Hematopoietic multipotent progenitor cell treated with erythropoietin and hydrocortisone succinate and interleukin-3 and kit ligand, for 8 days (in vitro differentiated cells): ENCODE measurements around the gene INTS2.
"Not testable (repeated sequence)": the region's sequence is repeated elsewhere in the genome, so short reads cannot be mapped to it uniquely, and the experiment has no call there.

Source experiments
- DNase-seq: peaks from one replicate; pipeline ENCODE4 v3.0.0-alpha.2; 2015

Gene INTS2

GRCh38 chr17:61895391-61895790, 32.4 kb downstream of the INTS2 start:
- no peak for DNase-seq

DNA sequence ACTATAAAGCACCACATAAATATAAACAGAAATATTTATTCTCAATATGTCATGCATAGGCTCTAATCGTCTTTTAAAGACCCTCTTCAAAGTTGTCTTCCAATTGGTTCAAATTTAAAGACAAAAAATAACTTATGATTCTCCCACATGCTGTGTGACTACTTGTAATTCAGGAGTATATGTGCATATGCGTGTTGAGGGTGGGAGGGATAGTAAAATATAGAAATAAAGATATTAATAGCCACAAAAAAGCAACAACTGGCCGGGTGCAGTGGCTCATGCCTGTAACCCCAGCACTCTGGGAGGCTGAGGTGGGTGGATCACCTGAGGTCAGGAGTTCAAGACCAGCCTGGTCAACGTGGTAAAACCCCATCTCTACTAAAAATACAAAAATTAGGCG, 33.5 kb downstream of the INTS2 start:
- not testable (repeated sequence) for DNase-seq

DNA sequence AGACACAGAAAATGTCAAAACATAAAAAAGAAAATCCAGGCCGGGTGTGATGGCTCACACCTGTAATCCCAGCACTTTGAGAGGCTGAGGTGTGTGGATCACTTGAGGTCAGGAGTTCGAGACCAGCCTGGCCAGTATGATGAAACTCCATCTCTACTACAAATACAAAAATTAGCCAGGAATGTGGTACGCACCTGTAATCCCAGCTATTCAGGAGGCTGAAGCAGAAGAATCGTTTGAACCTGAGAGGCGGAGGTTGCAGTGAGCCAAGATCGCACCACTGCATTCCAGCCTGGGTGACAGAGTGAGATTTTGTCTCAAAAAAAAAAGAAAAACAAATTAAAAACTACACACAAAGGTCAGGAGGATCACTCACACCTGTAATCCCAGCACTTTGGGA, 40.0 kb downstream of the INTS2 start:
- DNase-seq: not testable (repeated sequence)

GRCh38 chr17:61885865-61886264, 41.9 kb downstream of the INTS2 start:
- not testable (repeated sequence) for DNase-seq

DNA sequence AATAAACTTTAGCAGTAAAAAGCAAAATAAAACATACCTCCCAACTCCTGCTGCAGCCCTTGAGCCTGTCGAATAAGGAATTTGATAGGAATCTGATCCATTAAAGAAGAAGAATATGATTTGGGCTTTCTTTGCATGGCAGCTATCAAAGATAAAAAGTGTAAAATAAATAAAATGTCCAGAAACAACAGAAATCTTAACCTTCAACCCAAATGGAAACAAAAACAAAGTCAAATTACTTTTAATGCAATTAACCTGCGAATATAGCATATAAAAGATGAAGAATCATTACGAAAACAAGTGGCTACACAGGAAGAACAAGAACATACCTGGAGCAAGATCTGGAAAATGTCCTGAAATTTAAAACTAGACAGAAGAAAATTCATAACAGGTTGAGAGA, 42.9 kb downstream of the INTS2 start:
- DNase-seq: no peak

DNA sequence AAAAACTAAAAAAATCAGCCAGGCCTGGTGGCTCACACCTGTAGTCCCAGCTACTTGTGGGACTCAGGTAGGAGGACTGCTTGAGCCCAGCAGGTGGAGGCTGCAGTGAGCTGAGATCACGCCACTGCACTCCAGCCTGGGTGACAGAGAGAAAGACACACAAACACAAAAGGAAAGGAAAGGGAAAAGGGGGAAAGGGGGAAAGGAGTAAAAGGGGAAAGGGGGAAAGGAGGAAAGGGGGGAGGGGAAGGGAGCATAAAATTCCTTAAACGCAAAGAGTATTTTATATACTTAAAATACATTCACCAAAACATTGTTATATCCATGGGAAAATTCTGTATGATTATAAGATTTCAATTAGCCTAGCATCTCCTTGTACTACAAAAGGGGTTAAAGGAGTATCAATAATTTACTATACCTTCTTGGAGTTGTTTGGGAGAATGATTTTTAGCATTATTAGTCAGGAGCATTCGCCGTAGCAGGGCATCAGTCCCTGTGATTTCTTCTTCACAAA, 47.1 kb downstream of the INTS2 start:
- no peak for DNase-seq

- no peak for DNase-seq
Measured at GRCh38 chr17:61878984-61879612, 48.7 kb downstream of the INTS2 start.

- DNase-seq: no peak
Measured at GRCh38 chr17:61878520-61878919, 49.3 kb downstream of the INTS2 start.

DNA sequence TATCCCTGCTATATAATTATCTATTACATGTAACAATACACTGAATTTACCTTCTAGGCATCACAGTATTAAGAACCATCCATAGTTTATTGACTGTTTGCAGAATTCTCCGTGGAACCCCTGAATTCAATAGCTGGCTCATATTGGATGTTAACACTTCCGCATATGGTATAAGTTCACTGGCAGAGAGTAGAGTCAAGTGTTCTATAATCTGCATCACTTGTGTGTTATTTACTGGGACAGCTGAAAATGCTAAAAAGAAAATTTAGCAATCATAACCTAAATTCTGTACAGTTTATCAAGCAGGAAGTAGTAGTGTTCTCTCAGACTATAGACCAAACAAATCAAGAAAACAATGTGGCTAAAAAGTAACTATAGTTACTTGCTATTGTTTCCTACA, 49.9 kb downstream of the INTS2 start:
- no peak for DNase-seq

DNA sequence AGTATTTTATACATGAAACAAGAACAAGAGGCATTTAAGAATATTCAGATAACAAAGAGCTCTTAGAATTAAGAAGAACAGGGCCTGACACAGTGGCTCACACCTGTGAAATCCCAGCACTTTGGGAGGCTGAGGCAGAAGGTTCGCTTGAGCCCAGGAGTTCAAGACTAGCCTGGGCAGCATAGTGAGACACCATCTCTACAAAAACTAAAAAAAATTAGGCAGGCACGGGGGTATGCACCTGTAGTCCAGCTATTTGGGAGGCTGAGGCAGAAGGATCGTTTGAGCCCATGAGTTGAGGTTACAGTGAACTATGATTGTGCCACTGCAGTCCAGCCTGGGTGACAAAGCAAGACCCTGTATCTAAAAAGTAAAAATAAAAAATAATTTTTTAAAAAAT, 52.0 kb downstream of the INTS2 start:
- no peak for DNase-seq

DNA sequence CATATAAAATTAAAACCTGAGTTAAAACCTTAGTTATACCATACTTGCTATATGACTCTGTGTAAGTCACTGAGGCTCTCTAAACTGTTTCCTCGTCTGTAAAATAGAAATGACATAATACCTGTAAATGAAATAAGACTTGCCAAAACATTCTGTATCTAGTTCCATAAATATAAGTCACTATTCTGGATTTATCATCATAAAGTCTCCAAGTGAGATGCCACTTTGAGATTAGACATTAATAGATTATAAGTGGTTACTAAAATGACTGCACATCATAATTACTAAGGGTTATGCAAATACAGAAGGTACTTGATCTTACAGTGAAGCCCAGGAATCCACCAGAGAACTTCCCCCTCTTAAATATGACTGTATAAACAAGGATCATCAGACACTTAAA, 52.5 kb downstream of the INTS2 start:
- no peak for DNase-seq

- no peak for DNase-seq
Measured at GRCh38 chr17:61874075-61874474, 53.7 kb downstream of the INTS2 start.

DNA sequence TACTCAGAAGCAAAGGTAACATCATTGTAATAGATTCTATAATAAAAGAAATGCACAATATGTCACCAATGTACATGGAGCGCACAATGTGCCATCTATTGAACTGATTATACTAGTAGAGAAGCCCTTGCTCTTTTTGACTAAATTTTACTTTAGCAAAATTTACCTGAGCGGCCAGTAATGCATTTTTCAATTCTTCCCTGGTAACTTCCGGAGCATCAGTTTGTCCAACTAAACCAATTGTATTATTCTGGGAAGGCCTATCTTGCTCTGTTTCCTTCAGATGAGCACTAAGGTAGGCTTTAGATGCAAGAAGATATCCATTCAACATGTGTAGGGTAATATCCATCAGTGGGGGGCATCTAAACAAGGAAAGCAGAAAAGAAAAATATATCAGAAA, 55.7 kb downstream of the INTS2 start:
- no peak for DNase-seq

DNA sequence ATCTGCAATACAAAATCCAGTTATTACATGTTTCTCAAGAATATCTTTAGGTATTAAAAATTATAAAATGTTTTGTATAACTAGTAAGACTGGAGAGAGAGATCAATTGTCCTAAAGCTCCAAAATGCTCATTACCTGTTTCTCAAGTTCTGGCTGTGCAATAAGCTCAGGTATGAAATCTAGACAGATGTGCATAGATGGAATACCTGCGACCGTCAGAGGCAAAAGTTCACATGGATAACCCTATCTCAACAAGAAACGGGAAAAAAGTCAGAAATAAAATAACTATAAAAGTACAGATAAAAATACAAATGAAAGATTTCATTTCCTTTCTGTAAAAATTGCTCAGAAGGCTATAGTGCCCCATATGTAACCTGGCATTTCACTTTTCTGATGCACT, 58.6 kb downstream of the INTS2 start:
- no peak for DNase-seq

- no peak for DNase-seq
Measured at GRCh38 chr17:61868074-61868473, 59.7 kb downstream of the INTS2 start.

DNA sequence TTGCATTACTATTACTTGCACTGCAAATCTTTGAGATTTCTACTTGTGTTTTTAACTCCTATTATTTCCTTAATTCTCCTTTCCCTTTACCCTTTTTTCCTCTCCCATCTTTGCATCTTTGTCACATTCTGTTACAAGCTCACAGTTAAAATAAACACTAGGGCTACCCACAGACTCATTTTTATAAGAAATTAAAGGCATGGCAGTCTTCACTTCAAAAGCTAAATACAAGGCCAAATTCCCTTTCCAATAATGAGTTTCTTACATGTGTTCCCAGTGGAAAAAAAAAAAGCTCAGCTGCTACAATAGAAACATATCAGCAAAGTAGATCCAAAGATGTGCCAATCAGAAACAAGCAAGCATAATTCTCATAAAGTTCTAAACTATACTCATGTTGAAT, 60.7 kb downstream of the INTS2 start:
- DNase-seq: no peak

DNA sequence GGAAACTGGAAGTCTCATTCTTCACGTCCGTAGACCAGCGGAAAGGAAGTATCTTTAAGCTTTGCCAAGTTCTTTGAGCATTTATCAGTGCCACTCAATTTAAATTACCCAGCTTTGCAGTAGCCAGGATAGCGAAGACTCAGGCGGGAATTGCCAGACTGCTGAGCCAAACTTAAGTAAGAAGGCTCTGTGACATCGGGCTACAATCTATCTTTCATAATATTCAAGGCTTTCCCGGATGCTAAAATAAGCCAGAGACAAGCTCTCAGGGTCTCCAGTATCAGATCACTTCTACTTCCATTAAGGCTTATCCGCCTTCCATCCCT, 64.0 kb downstream of the INTS2 start:
- DNase-seq: no peak

DNA sequence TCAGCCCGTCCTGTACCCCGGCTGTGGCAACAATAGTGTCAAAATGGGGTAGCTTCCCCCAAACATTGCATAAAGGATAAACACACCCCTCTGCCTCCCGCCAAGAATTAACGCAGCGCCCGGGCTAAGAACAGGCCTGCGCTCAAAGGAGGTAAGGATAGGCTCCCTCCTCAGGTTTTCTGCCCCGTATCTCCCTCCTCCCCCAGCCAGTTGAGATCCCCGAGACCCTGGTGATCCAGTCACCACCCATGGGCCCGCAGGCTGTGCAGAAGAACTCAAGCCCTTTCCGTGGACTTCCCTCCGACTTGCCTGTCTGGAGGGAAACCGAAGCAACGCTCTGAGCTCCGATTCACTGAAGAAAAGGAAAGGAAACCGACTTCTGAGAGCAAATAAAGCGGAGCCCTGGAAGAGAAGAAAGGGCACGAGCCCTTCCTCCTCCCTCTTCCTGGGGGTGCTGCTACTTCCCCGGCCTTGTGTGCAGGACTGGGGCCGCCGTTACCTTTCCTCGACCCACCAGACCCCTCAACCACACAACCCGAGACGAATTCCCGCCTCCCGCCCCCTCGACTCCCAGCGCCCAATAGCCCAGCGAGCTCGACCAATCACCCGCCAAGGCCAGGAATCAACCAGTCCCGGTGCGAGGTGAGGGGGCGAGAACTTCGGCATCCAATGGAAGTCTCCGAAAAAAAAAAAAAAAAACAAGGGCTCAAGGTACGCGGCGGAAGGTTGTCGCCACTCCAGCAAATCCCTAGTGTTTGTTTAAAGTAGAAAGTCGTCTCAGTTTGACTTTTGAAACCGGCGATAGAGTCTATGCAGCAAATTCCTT, 64.6 kb downstream of the INTS2 start, which contains the start of gene BRIP1:
TSS of gene BRIP1 (minus strand) at position 554 of the 826 bp plus-strand sequence. CDS start 1,989 bp downstream, outside the sequence.
- DNase-seq: peak; percentile 97

DNA sequence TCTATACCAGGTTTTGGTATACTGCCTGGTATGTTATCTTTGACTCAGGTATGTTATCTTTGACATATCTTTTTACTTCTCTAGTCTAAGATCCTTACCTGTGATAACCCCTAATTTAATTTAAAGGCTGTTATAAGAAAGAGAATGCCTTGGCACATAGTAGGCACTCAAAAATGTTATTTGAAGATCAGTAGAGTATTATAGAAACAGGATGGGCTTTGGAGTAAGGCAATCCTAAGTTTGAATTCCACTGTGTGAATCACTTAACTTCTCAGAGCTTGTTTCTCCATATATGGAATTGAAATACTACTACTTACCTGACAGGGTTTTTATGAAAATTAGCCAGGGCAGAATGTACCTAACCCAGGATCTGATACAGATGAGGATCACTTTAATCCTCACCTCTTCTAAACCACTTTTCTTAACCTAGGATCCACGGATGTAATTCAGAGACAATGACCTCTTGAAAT, 65.6 kb downstream of the INTS2 start:
- no peak for DNase-seq

GRCh38 chr17:61860397-61860796, 67.4 kb downstream of the INTS2 start:
- not testable (repeated sequence) for DNase-seq

GRCh38 chr17:61856035-61856434, 71.7 kb downstream of the INTS2 start:
- DNase-seq: no peak

DNA sequence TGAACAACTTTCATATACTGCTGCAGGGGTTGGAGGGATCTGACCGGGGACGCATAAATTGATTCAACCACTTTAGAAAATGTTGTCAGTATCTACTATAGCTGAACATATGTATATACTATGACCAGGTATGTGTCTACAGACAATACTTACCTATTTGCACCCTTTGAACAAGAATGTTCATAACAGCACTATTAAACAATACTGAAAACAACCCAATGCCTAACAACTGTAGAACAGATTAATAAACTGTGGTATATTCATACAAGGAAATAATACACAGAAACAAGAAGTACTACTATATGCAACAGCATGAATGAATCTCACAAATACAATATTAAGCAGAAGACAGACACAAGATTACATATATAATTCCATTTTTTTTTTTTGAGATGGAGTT, 74.9 kb downstream of the INTS2 start:
- no peak for DNase-seq

DNA sequence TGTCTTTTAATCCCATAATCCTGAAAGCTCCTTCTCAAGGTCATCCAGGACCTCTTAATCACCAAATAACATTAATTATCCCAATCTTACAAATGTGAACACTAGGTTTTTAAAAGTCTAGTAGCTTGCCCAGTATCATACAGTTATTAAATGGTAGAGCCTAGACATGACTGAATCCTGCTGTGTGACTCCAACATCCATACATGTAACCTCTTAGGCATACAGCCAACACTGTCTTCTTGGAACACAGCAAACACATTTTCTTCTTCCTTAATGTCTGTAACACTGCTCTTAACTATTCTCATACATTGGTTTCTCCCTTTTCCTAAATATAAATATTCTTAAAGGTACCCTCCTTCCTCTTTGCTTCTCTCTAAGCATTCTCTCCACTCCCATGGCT, 78.1 kb downstream of the INTS2 start:
- no peak for DNase-seq

- no peak for DNase-seq
Measured at GRCh38 chr17:61848896-61849295, 78.9 kb downstream of the INTS2 start.
